Placental epithelial cell (primary cell): Measurements from ENCODE around the gene SPANXN5. TPM values are rescaled to one million over a fixed set of nuclear protein-coding genes. Genes with fewer than 3 reads are reported as not detected.

Source experiments
- small RNA-seq: library from RNA; depleted of rRNA; stranded (forward); fragments of <200 nt; gene quantifications from one replicate; pipeline ENCODE3, GENCODE V24; 2012
- total RNA-seq: library from RNA; depleted of rRNA; stranded (reverse); fragments of >200 nt; gene quantifications from 2 replicates; pipeline ENCODE4 v1.2.3, GENCODE V29; 2012

The SPANXN5 gene
- not detected in 2 replicates for total RNA-seq

GRCh38 chrX:52797327-52797726, at the start of gene SPANXN5:
SPANXN5 (minus strand) TSS chrX:52797427; CDS start chrX:52797348, 79 bp downstream.

GRCh38 chrX:52811065-52811625, 13.9 kb upstream of the SPANXN5 start, which contains the start of gene XAGE5:
XAGE5 (plus strand) TSS chrX:52811287; CDS start chrX:52812567, 1,280 bp downstream.

DNA sequence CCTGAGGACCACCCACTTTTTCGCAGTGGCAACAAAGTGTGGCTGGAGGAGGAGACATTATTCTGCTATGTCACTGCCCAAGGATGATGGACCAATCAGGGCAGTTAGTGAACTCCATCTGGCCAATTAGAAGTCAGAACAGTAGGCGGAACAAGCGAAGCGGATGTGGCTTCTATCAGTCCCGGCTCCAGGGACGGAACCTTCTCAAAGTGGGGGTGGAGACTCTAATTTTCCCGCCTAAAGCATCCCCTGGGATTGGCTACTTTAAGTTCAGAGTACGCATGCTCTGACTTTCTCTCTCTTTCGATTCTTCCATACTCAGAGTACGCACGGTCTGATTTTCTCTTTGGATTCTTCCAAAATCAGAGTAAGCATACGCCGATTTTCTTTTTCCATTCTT, 46.3 kb downstream of the SPANXN5 start, which contains the start of gene SSX2B:
Gene SSX2B (plus strand): TSS at position 301 of the 400 bp plus-strand sequence. CDS start 1,429 bp downstream, outside the sequence.

Small RNAs within 50 kb of the gene (small RNA-seq; reads per million reads assigned to genes)
- not detected for gene AC244505.6
- not detected for gene AC244505.7

Other genes with a start within 250 kb of the SPANXN5 start
- not detected in 2 replicates for gene SSX7, start 142.5 kb downstream of the SPANXN5 start, total RNA-seq
- not detected in 2 replicates for gene SSX2, start 90.2 kb downstream of the SPANXN5 start, total RNA-seq
- gene SSX2B, start 46.2 kb downstream of the SPANXN5 start, total RNA-seq, result not detected in 2 replicates
- gene XAGE5, start 13.9 kb upstream of the SPANXN5 start, total RNA-seq, result not detected in 2 replicates
- 0.54 TPM in 1 of 2 replicates, not detected in the other for gene XAGE3, start 70.7 kb upstream of the SPANXN5 start, total RNA-seq
- gene FAM156B, start 99.9 kb upstream of the SPANXN5 start, total RNA-seq, result 24.7 and 33.4 TPM in 2 replicates
- 23.6 and 30.6 TPM in 2 replicates for gene FAM156A, start 161.1 kb upstream of the SPANXN5 start, total RNA-seq